Activated naive CD4-positive, alpha-beta T cell treated with anti-CD3 and anti-CD28 coated beads for 36 hours (primary cell): ENCODE data around the gene OPN1LW. TPM values are rescaled to one million over a fixed set of nuclear protein-coding genes. Genes with fewer than 3 reads are reported as not detected.
"Not testable (repeated sequence)": the region's sequence is repeated elsewhere in the genome, so short reads cannot be mapped to it uniquely, and the experiment has no call there.

ENCODE experiments used
- CTCF ChIA-PET: fragments of 350-600 bp; sonication (Branson Sonifier 250); formaldehyde crosslinking; loops from one replicate; lab custom pipeline; 2021; ENCODE audit warnings: antibody characterized with exemption; lab: Charles Lee
- DNase-seq: peaks from one replicate; pipeline ENCODE4 v3.0.0-alpha.2; 2020
- H3K27ac Mint-ChIP-seq: one replicate; pipeline ENCODE4 v1.8.0; 2021; ENCODE audit warnings: mild to moderate bottlenecking, mixed read lengths
- H3K27me3 Mint-ChIP-seq: one replicate; pipeline ENCODE4 v1.8.0; 2021; ENCODE audit warnings: low read depth, mixed read lengths
- H3K36me3 Mint-ChIP-seq: one replicate; pipeline ENCODE4 v1.8.0; 2021; ENCODE audit warnings: low read depth, mixed read lengths
- H3K4me1 Mint-ChIP-seq: one replicate; pipeline ENCODE4 v1.8.0; 2021; ENCODE audit warnings: low read depth, mixed read lengths
- H3K4me3 Mint-ChIP-seq: one replicate; pipeline ENCODE4 v1.8.0; 2021; ENCODE audit warnings: mild to moderate bottlenecking, moderate library complexity, mixed read lengths
- H3K9me3 Mint-ChIP-seq: one replicate; pipeline ENCODE4 v1.8.0; 2021; ENCODE audit warnings: mixed read lengths
- intact Hi-C: fragments of 100-400 bp; cut with micrococcal nuclease; formaldehyde crosslinking; loops from one replicate; pipeline ENCODE4 v1.15.1; 2023
- total RNA-seq, 2 experiments: library from RNA; stranded (reverse); gene quantifications; one replicate each; pipeline ENCODE4 v1.2.3, GENCODE V29; 2021

Gene OPN1LW
- total RNA-seq, 2 experiments from 2014 or later, result not detected

DNA sequence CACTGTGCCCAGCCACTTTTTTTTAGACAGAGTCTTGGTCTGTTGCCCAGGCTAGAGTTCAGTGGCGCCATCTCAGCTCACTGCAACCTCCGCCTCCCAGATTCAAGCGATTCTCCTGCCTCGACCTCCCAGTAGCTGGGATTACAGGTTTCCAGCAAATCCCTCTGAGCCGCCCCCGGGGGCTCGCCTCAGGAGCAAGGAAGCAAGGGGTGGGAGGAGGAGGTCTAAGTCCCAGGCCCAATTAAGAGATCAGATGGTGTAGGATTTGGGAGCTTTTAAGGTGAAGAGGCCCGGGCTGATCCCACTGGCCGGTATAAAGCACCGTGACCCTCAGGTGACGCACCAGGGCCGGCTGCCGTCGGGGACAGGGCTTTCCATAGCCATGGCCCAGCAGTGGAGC lies 38.3 kb downstream of the OPN1LW start, which contains the start of gene OPN1MW:
Gene OPN1MW, plus strand, starts transcription at position 301 of the 400 bp plus-strand sequence. Its CDS starts 82 bp downstream, at position 383.
- H3K27ac Mint-ChIP-seq, H3K9me3 Mint-ChIP-seq: not testable (repeated sequence)

DNA sequence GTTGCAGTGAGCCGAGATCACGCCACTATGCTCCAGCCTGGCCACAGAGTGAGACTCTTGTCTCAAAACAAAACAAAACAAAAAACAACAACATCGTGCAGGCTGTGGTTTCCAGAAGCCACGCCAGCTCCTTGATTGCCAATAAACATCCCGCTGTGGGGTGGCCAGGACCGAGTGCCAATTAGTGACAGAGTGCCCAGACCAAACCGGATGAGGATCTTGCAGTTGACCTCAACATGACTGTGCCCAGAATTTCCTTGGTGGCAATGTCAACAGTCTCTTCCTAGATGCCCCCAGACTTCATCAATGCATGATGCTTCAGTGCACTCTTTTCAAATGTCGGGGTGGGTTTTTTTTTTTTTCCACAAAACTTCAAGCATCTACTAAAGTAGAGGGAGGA lies 39.8 kb downstream of the OPN1LW start:
- DNase-seq, H3K4me1 Mint-ChIP-seq, H3K4me3 Mint-ChIP-seq, H3K36me3 Mint-ChIP-seq, H3K27me3 Mint-ChIP-seq, intact Hi-C loops, H3K9me3 Mint-ChIP-seq, CTCF ChIA-PET, H3K27ac Mint-ChIP-seq: not testable (repeated sequence)

More for the DNA sequence above, 38.3 kb downstream of the OPN1LW start, which contains the start of gene OPN1MW:
- CTCF ChIA-PET, H3K27me3 Mint-ChIP-seq, H3K4me1 Mint-ChIP-seq, intact Hi-C loops, H3K4me3 Mint-ChIP-seq, H3K36me3 Mint-ChIP-seq, DNase-seq: not testable (repeated sequence)

DNA sequence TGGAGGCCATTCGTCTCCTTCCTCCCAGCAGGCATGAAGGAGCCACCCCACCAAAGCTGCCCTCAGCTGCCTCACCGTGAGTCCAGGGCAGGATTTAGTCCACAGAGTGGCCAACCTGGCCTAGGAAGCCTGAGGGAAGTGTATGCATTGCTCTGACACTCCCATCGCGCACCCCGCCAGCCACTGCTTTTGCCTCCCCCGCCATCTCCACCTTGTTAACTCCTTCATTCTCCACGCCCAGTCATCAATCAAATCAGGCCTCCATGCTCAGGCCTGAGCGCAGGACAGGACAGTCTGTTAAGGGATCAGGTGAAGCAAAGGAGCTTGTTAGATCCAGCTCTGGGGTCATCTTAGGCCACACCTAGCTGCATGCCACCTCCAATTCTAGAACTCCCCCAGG lies 48.8 kb downstream of the OPN1LW start:
- H3K27ac Mint-ChIP-seq, H3K4me3 Mint-ChIP-seq, H3K36me3 Mint-ChIP-seq, CTCF ChIA-PET, intact Hi-C loops, H3K27me3 Mint-ChIP-seq, H3K4me1 Mint-ChIP-seq, H3K9me3 Mint-ChIP-seq, DNase-seq: not testable (repeated sequence)

DNA sequence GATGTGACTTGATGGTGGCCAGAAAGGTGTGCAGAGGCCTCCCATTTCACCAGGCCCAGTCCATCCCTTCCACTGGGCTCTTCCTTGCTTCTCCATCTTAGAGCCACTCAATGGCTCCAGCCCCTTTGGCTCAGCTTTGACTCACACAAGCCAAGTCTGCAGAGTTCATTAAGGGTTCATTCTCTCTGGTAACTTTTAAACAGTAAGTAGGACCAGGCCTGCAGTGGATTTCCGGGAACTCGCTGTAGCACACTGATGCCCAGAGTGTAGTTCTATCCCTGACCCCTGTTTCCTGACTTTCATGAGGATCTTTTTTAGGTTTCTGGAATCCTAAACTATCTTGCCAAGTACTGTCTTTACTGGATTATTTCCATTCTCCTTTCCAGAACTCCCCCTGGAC lies 50.3 kb downstream of the OPN1LW start:
- intact Hi-C loops, H3K27ac Mint-ChIP-seq: not testable (repeated sequence)

DNA sequence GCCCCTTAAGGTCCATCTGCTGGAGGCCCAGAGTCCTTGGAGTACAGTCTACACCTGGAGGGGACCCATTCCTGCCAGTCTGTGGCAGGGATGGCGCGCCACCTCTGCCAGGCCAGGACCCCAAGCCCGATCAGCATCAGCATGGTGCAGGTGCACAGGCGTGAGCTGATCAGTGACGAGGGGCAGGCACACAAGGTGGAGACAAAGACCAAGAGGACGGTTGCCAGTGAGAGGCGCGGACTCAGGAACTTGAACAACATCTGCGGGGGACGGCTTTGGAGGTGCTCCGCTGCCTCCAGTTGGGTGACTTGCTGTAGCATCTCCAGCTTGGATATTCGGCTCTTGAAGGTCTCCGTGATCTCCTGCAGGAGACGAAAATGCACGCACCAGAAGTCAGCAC lies 52.4 kb downstream of the OPN1LW start:
- H3K4me1 Mint-ChIP-seq, DNase-seq, H3K27me3 Mint-ChIP-seq, CTCF ChIA-PET, H3K27ac Mint-ChIP-seq, H3K9me3 Mint-ChIP-seq, H3K36me3 Mint-ChIP-seq, H3K4me3 Mint-ChIP-seq, intact Hi-C loops: not testable (repeated sequence)

More for the DNA sequence above, 50.3 kb downstream of the OPN1LW start:
- CTCF ChIA-PET, H3K4me3 Mint-ChIP-seq, H3K9me3 Mint-ChIP-seq, H3K4me1 Mint-ChIP-seq, DNase-seq, H3K27me3 Mint-ChIP-seq, H3K36me3 Mint-ChIP-seq: not testable (repeated sequence)

Other genes with a start within 250 kb of the OPN1LW start
- gene AVPR2, start 239.6 kb upstream of the OPN1LW start, total RNA-seq, result not detected
- gene ARHGAP4, start 218.0 kb upstream of the OPN1LW start, total RNA-seq, result 100 to 1,000 TPM; 154 to 161 TPM
- 100 to 1,000 TPM; 120 to 121 TPM for gene NAA10, start 209.2 kb upstream of the OPN1LW start, total RNA-seq
- gene RENBP, start 199.6 kb upstream of the OPN1LW start, total RNA-seq, result 10 to 100 TPM; 11.3 to 13.1 TPM
- 10 to 100 TPM; 85.0 to 86.1 TPM for gene HCFC1, start 172.4 kb upstream of the OPN1LW start, total RNA-seq
- gene TMEM187, start 171.5 kb upstream of the OPN1LW start, total RNA-seq, result 1 to 10 TPM; 6.2 to 6.7 TPM
- gene IRAK1, start 124.3 kb upstream of the OPN1LW start, total RNA-seq, result 10 to 100 TPM; 77.2 to 82.6 TPM
- gene MECP2, start 46.5 kb upstream of the OPN1LW start, total RNA-seq, result 10 to 100 TPM; 47.1 to 50.2 TPM
- gene OPN1MW, start 38.4 kb downstream of the OPN1LW start, total RNA-seq, result not detected
- gene OPN1MW2, start 75.5 kb downstream of the OPN1LW start, total RNA-seq, result not detected
- gene OPN1MW3, start 113.3 kb downstream of the OPN1LW start, total RNA-seq, result not detected
- not detected for gene TEX28, start 150.9 kb downstream of the OPN1LW start, total RNA-seq
- gene TKTL1, start 151.6 kb downstream of the OPN1LW start, total RNA-seq, result not detected
- gene FLNA, start 230.4 kb downstream of the OPN1LW start, total RNA-seq, result 100 to 1,000 TPM; 398 to 404 TPM
- gene EMD, start 235.1 kb downstream of the OPN1LW start, total RNA-seq, result 10 to 100 TPM; 62.7 to 70.0 TPM